Upper lobe of left lung (tissue), 4 donors: Measurements from ENCODE around the gene OSBPL5.

ENCODE experiments used
- POLR2A ChIP-seq, 4 donors: fragments of 450-650 bp; IDR thresholded peaks; one replicate each; pipeline ENCODE4 v1.5.1; 2016 to 2017; ENCODE audit warnings: antibody characterized with exemption in 4 of 4, mild to moderate bottlenecking in 2 of 4
- TF ChIP-seq, protein P1 (sequence below), 6 experiments: fragments of 450-650 bp in 4 of 6; fragments of 200-600 bp in 2 of 6; sonication (generic) in 2 of 6; IDR thresholded peaks; one replicate each; pipeline ENCODE4 v1.5.1; 2016 to 2019; ENCODE audit warnings: antibody characterized with exemption in 6 of 6

DNA sequence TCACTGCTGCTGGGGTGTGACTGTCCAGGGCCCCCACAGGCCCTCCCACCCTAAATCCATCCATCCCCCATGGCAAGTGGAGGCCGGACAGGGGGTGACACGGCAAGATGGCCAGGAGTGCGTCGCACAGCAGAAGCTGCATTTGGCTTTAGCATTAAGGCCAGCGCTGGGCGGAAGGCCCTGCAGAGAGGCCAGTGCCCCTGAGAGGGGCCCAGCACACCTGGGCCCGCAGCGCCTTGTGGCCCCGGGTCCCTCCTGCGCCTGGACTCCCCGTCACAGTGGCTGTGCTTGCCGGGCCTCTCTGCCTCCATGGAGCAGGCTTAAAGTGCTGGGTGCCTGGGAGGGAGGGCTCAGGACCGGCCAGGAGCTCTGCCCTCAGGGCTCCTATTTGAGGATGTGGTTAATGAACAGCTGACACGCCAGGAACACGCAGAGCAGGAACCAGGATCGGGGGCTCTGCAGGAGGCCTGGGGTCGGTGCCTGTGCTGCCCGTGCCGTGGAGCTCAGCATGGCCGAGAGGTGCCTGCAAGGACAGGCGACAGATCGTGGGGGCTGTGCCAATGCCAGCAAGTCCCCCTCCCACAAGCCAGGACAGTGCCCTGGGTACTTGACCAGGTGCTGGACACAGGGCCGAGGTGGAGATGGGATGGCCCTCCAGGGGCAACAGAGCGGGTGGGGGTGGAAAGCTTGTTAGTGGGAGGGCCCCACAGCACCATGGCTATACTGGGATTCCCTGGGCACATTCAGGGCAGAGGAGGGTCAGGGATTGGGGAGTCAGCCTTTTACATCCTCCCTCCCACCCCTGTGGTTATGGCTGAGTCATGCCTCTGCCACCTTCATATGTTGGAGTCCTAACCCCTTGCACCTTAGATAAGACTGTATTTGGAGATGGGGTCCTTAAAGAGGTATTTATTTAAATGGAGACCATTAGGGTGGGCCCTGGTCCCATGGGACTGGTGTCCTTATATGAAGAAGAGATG, 77.0 kb downstream of the OSBPL5 start:
- no peak for TF ChIP-seq POLR2A (IDR thresholded peaks at IDR 0.05)
- TF ChIP-seq, protein P1, sequence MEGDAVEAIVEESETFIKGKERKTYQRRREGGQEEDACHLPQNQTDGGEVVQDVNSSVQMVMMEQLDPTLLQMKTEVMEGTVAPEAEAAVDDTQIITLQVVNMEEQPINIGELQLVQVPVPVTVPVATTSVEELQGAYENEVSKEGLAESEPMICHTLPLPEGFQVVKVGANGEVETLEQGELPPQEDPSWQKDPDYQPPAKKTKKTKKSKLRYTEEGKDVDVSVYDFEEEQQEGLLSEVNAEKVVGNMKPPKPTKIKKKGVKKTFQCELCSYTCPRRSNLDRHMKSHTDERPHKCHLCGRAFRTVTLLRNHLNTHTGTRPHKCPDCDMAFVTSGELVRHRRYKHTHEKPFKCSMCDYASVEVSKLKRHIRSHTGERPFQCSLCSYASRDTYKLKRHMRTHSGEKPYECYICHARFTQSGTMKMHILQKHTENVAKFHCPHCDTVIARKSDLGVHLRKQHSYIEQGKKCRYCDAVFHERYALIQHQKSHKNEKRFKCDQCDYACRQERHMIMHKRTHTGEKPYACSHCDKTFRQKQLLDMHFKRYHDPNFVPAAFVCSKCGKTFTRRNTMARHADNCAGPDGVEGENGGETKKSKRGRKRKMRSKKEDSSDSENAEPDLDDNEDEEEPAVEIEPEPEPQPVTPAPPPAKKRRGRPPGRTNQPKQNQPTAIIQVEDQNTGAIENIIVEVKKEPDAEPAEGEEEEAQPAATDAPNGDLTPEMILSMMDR (IDR thresholded peaks at IDR 0.05) = no peak
